Ovary (tissue), 9 donors: Measurements from ENCODE around the gene S100A6. TPM values are rescaled to one million over a fixed set of nuclear protein-coding genes. Genes with fewer than 3 reads are reported as not detected.
A peak's percentile ranks its signal among the peaks of the same experiment; 100 is the strongest.

Experiments
- DNase-seq, 5 donors: peaks; one replicate each; pipeline ENCODE4 v3.0.0-alpha.2; 2019 to 2020
- H3K27ac ChIP-seq, 2 donors: fragments of 200-600 bp; one replicate each; pipeline versions ENCODE4 v1.5.1 to v1.8.0; 2019 to 2022
- H3K27me3 ChIP-seq: fragments of 200-600 bp; one replicate; pipeline ENCODE4 v1.8.0; 2022
- H3K36me3 ChIP-seq: fragments of 200-600 bp; sonication (generic); one replicate; pipeline ENCODE4 v1.5.1; 2019
- H3K4me1 ChIP-seq: one replicate; pipeline ENCODE4 v1.8.1; 2013; ENCODE audit warnings: mild to moderate bottlenecking, moderate library complexity; ENCODE audit not compliant: insufficient read depth
- H3K4me3 ChIP-seq: fragments of 200-600 bp; sonication (generic); one replicate; pipeline ENCODE4 v1.5.1; 2017
- H3K9me3 ChIP-seq, 2 donors: fragments of 200-600 bp in 1 of 2; sonication (generic) in 1 of 2; one replicate each; pipeline versions ENCODE4 v1.5.1 to v1.8.1; 2013 to 2019; ENCODE audit warnings: mild to moderate bottlenecking in 1 of 2, moderate library complexity in 1 of 2
- CTCF ChIP-seq, 3 donors: fragments of 450-650 bp in 2 of 3; fragments of 200-600 bp in 1 of 3; IDR thresholded peaks; one replicate each; pipeline versions ENCODE4 v1.5.1 to v1.8.0; 2016 to 2022; ENCODE audit warnings: antibody characterized with exemption in 3 of 3, mild to moderate bottlenecking in 1 of 3
- EP300 ChIP-seq: sonication (generic); formaldehyde crosslinking; IDR thresholded peaks from one replicate; pipeline ENCODE4 v1.6.1; 2017; ENCODE audit warnings: antibody characterized with exemption
- POLR2A ChIP-seq: fragments of 450-650 bp; IDR thresholded peaks from one replicate; pipeline ENCODE4 v1.6.1; 2017; ENCODE audit warnings: antibody characterized with exemption, mild to moderate bottlenecking, moderate library complexity
- WGBS, 3 donors: extraction: QIAGEN DNeasy Blood & Tissue Kit in 1 of 3; methylation state at CpG; one replicate each; pipeline versions ENCODE4 v1.1.5 to v1.1.7; 2013 to 2017; 5-methylcytosine and 5-hydroxymethylcytosine counted together
- intact Hi-C, 4 donors: fragments of 100-400 bp; cut with DNase I; formaldehyde crosslinking; loops; one replicate each; pipeline versions ENCODE4 v1.11.0 to v1.15.1; 2022 to 2023
- polyA plus RNA-seq, 2 donors: library from polyadenylated mRNA; stranded (reverse); fragments of 200-250 nt in 1 of 2; fragments of 350-450 nt in 1 of 2; fragmentation: Illumina TruSeq in 1 of 2; extraction: RNeasy Lipid Tissue Mini Kit (QIAGEN cat#74804) in 1 of 2; gene quantifications; one replicate each; pipeline ENCODE4 v1.2.3, GENCODE V29; 2013 to 2014
- total RNA-seq, 7 donors: library from RNA; depleted of rRNA in 2 of 7; stranded (reverse); fragments of >200 nt in 2 of 7; fragmentation: NEBNext Ultra II Directional in 3 of 7; extraction: Animal tissue kit (Norgen Biotek cat#: 25700) in 3 of 7; gene quantifications; one replicate each; pipeline versions ENCODE4 v1.1.0 to v1.2.4, GENCODE V29; 2016 to 2023
- donor health status: DM: no; HTN: no; CAD: no; lungs with moderate emphysema.
- donor health status: DM: no; HTN: no; CAD: no.
- donor health status: Bipolar disorder and iron deficiency.
- donor health status: DM: yes; HTN: yes; CAD: no.
- donor health status: DM: no; HTN: no; CAD: no.
- donor health status: DM: yes; HTN: yes; CAD: no.

Gene S100A6
- total and polyA plus RNA-seq, 9 donors = 170 to 764 (median 460) TPM

GRCh38 chr1:153488731-153489130, 47.1 kb downstream of the S100A6 start:
- Histone ChIP-seq H3K9me3 (no peaks in the 10 kb centered on the region), H3K4me1 (no peaks in the 10 kb centered on the region), H3K4me3 (no peak overlapping the region), H3K27ac (no peak overlapping the region), H3K27me3 (no peaks in the 10 kb centered on the region), H3K36me3 (no peaks in the 10 kb centered on the region)
- TF ChIP-seq POLR2A (no peak), CTCF (IDR thresholded peaks at IDR 0.05) (no peak), EP300 (no peak)
- DNase-seq = peak in 1 of 5 donors; percentile 37
- WGBS, 3 donors = 17 to 26% (median 17%) methylated on average over 4 of the region's 4 CpGs
- intact Hi-C loops = no loop called here

DNA sequence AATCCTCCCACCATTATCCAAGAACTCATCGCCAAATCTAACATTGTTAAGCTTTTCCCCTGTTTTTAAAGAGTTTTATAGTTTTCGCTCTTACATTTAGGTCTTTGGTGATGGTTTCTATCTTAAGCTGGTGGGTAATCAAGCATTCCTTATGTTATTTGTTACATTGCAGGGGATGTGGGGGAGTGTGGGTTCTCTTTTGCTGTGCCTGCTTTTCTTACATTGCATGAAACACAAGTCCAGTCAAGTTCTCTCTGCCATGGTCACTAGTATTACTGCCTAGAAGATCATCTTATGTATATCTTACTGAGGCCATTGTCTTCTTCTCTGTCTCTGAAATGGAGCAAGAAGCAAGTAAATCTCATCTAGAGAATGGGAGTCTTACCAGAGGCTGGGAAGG, 48.1 kb downstream of the S100A6 start:
- Histone ChIP-seq H3K9me3 (no peaks in the 10 kb centered on the region), H3K4me3 (no peak overlapping the region), H3K36me3 (no peaks in the 10 kb centered on the region), H3K4me1 (no peaks in the 10 kb centered on the region), H3K27me3 (no peaks in the 10 kb centered on the region), H3K27ac (no peak overlapping the region)
- intact Hi-C loops = no loop called here
- WGBS, 3 donors = 93 to 98% (median 96%) methylated on average over 2 of the region's 2 CpGs
- TF ChIP-seq EP300 (no peak), POLR2A (no peak), CTCF (IDR thresholded peaks at IDR 0.05) (no peak)
- DNase-seq = no peak

DNA sequence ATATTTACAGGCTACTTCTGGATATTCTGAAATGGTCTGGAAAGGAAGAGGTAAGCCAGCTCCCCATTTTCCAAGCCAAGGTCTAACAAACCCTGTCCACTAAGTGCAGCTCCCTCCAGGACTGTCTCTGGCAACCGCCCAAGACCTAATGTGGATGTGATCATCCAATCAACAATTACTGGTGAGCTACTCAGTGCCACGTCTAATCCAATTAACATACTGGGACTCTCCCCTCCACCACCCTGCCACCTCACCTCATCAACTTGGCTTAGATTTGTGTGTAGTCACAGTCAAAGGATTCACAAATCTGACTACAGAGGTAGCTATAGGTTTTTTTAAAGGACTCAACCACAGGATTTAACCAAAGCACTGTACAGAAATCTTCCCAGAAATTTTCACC, 49.9 kb downstream of the S100A6 start:
- Histone ChIP-seq H3K36me3 (no peaks in the 10 kb centered on the region), H3K4me3 (no peak overlapping the region), H3K27me3 (no peaks in the 10 kb centered on the region), H3K9me3 (no peaks in the 10 kb centered on the region), H3K4me1 (peaks cover under 1% of the 10 kb centered on the region), H3K27ac (no peak overlapping the region)
- TF ChIP-seq EP300 (no peak), POLR2A (no peak), CTCF (IDR thresholded peaks at IDR 0.05) (no peak)
- 69 to 80% (median 70%) methylated on average over 2 of the region's 2 CpGs for WGBS, 3 donors
- DNase-seq = no peak
- intact Hi-C loops = no loop called here

Other genes with a start within 250 kb of the S100A6 start
- gene PGLYRP3, start 223.0 kb downstream of the S100A6 start, total RNA-seq = not detected
- gene PGLYRP3, start 223.0 kb downstream of the S100A6 start, polyA plus RNA-seq = not detected
- not detected for gene PGLYRP4, start 187.2 kb downstream of the S100A6 start, total RNA-seq
- gene PGLYRP4, start 187.2 kb downstream of the S100A6 start, polyA plus RNA-seq = not detected
- gene S100A9, start 178.1 kb downstream of the S100A6 start, total RNA-seq = 10 to 100 TPM in 6 of 7 donors, 1 to 10 TPM in 1; 8.8 to 96.3 (median 33.2) TPM
- 10 to 100 TPM; 22.8 to 57.8 TPM for gene S100A9, start 178.1 kb downstream of the S100A6 start, polyA plus RNA-seq
- 1 to 10 TPM in 3 of 7 donors, under 1 TPM in 2, not detected in 2; 0.70 to 2.4 (median 1.0) TPM for gene S100A12, start 160.4 kb downstream of the S100A6 start, total RNA-seq
- gene S100A12, start 160.4 kb downstream of the S100A6 start, polyA plus RNA-seq = 1 to 10 TPM in 1 of 2 donors, under 1 TPM in 1; 0.80 to 1.0 TPM
- 10 to 100 TPM in 3 of 7 donors, 1 to 10 TPM in 4; 5.3 to 60.5 (median 9.1) TPM for gene S100A8, start 144.9 kb downstream of the S100A6 start, total RNA-seq
- gene S100A8, start 144.9 kb downstream of the S100A6 start, polyA plus RNA-seq = 10 to 100 TPM in 1 of 2 donors, 1 to 10 TPM in 1; 8.3 to 19.4 TPM
- not detected for gene S100A7A, start 119.5 kb downstream of the S100A6 start, total RNA-seq
- not detected for gene S100A7A, start 119.5 kb downstream of the S100A6 start, polyA plus RNA-seq
- gene S100A7, start 75.3 kb downstream of the S100A6 start, total RNA-seq = under 1 TPM in 1 of 7 donors, not detected in 6; 0.97 TPM
- gene S100A7, start 75.3 kb downstream of the S100A6 start, polyA plus RNA-seq = not detected
- not detected for gene S100A5, start 4.9 kb upstream of the S100A6 start, total RNA-seq
- gene S100A5, start 4.9 kb upstream of the S100A6 start, polyA plus RNA-seq = not detected
- gene S100A4, start 9.8 kb upstream of the S100A6 start, total RNA-seq = 10 to 100 TPM; 12.7 to 85.5 (median 37.3) TPM
- 100 to 1,000 TPM; 104 to 160 TPM for gene S100A4, start 9.8 kb upstream of the S100A6 start, polyA plus RNA-seq
- gene S100A3, start 13.3 kb upstream of the S100A6 start, total RNA-seq = 1 to 10 TPM in 3 of 7 donors, under 1 TPM in 1, not detected in 3; 0.48 to 2.5 (median 1.3) TPM
- gene S100A3, start 13.3 kb upstream of the S100A6 start, polyA plus RNA-seq = 1 to 10 TPM in 1 of 2 donors, not detected in 1; 2.2 TPM
- 1 to 10 TPM in 4 of 7 donors, under 1 TPM in 1, not detected in 2; 0.61 to 4.0 (median 1.8) TPM for gene S100A2, start 29.9 kb upstream of the S100A6 start, total RNA-seq
- gene S100A2, start 29.9 kb upstream of the S100A6 start, polyA plus RNA-seq = 1 to 10 TPM in 1 of 2 donors, under 1 TPM in 1; 0.88 to 3.3 TPM
- gene S100A16, start 77.1 kb upstream of the S100A6 start, total RNA-seq = 100 to 1,000 TPM in 2 of 7 donors, 10 to 100 TPM in 5; 40.7 to 110 (median 67.3) TPM
- 100 to 1,000 TPM; 117 to 200 TPM for gene S100A16, start 77.1 kb upstream of the S100A6 start, polyA plus RNA-seq
- 10 to 100 TPM in 1 of 7 donors, 1 to 10 TPM in 4, not detected in 2; 1.3 to 19.8 (median 2.9) TPM for gene S100A14, start 80.3 kb upstream of the S100A6 start, total RNA-seq
- gene S100A14, start 80.3 kb upstream of the S100A6 start, polyA plus RNA-seq = under 1 TPM; 0.40 to 0.68 TPM
- 100 to 1,000 TPM in 4 of 7 donors, 10 to 100 TPM in 3; 73.2 to 263 (median 103) TPM for gene S100A13, start 91.5 kb upstream of the S100A6 start, total RNA-seq
- 100 to 1,000 TPM; 179 to 560 TPM for gene S100A13, start 91.5 kb upstream of the S100A6 start, polyA plus RNA-seq
- gene S100A1, start 92.4 kb upstream of the S100A6 start, total RNA-seq = 10 to 100 TPM in 2 of 7 donors, 1 to 10 TPM in 3, under 1 TPM in 1, not detected in 1; 0.91 to 77.2 (median 4.8) TPM
- gene S100A1, start 92.4 kb upstream of the S100A6 start, polyA plus RNA-seq = 1 to 10 TPM in 1 of 2 donors, under 1 TPM in 1; 0.97 to 1.2 TPM
- 10 to 100 TPM; 54.0 to 91.1 (median 79.0) TPM for gene CHTOP, start 98.1 kb upstream of the S100A6 start, total RNA-seq
- 10 to 100 TPM; 66.3 to 72.9 TPM for gene CHTOP, start 98.1 kb upstream of the S100A6 start, polyA plus RNA-seq
- 10 to 100 TPM; 31.6 to 48.9 (median 38.4) TPM for gene SNAPIN, start 122.7 kb upstream of the S100A6 start, total RNA-seq
- 10 to 100 TPM; 41.3 to 70.2 TPM for gene SNAPIN, start 122.7 kb upstream of the S100A6 start, polyA plus RNA-seq
- gene ILF2, start 135.0 kb upstream of the S100A6 start, total RNA-seq = 100 to 1,000 TPM in 6 of 7 donors, 10 to 100 TPM in 1; 92.5 to 133 (median 122) TPM
- gene ILF2, start 135.0 kb upstream of the S100A6 start, polyA plus RNA-seq = 100 to 1,000 TPM in 1 of 2 donors, 10 to 100 TPM in 1; 87.3 to 206 TPM
- gene NPR1, start 142.7 kb upstream of the S100A6 start, total RNA-seq = 10 to 100 TPM; 23.6 to 96.5 (median 50.7) TPM
- 10 to 100 TPM; 20.6 to 31.3 TPM for gene NPR1, start 142.7 kb upstream of the S100A6 start, polyA plus RNA-seq
- 10 to 100 TPM; 49.5 to 74.4 (median 58.6) TPM for gene INTS3, start 192.1 kb upstream of the S100A6 start, total RNA-seq
- gene INTS3, start 192.1 kb upstream of the S100A6 start, polyA plus RNA-seq = 10 to 100 TPM; 41.6 to 54.5 TPM
- 10 to 100 TPM in 6 of 7 donors, 1 to 10 TPM in 1; 9.5 to 50.9 (median 31.1) TPM for gene SLC27A3, start 239.4 kb upstream of the S100A6 start, total RNA-seq
- 10 to 100 TPM; 23.2 to 31.5 TPM for gene SLC27A3, start 239.4 kb upstream of the S100A6 start, polyA plus RNA-seq